Left ventricle myocardium superior (tissue), 1 donor: ENCODE data around the gene SRSF11. TPM values are rescaled to one million over a fixed set of nuclear protein-coding genes. Genes with fewer than 3 reads are reported as not detected.

ENCODE experiments used
- ATAC-seq: fragments of 200-7000 bp; cut with Tn5 transposase; one replicate; pipeline ENCODE4 v1.9.1; 2020; ENCODE audit warnings: mild to moderate bottlenecking, moderate library complexity
- DNase-seq: peaks from one replicate; pipeline ENCODE4 v3.0.0-alpha.2; 2020
- intact Hi-C: fragments of 100-400 bp; cut with micrococcal nuclease; formaldehyde crosslinking; loops from one replicate; pipeline ENCODE4 v1.11.0; 2022
- total RNA-seq: library from RNA; stranded (reverse); fragmentation: NEBNext Ultra II Directional; extraction: Animal tissue kit (Norgen Biotek cat#: 25700); gene quantifications from one replicate; pipeline ENCODE4 v1.2.1, GENCODE V29; 2021
- donor health status: DM: no; HTN: yes; CAD: no; lungs with severe emphysema.

The SRSF11 gene
- total RNA-seq, 1 donor from 2014 or later: 50.3 TPM

DNA sequence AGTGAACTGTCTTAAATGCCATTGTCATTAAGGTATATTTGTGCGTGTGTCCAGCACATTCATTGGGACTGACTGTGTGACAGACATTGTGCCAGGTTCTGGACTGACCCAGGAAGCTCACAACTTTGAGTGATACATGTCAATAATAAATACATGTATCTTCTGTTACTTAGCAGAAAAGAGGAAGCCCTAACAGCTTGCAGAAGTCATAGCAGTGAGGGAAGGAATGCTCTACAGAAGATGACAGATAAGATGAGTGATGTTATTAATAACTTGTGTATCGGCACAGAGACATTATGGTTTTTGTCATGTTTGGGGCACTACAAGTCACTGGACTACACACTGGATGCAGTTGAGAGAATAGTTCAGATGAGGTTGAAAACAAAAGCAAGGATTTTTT, 1.2 kb upstream of the SRSF11 start:
- no peak for DNase-seq
- no peak for ATAC-seq
- intact Hi-C loops: no loop called here

DNA sequence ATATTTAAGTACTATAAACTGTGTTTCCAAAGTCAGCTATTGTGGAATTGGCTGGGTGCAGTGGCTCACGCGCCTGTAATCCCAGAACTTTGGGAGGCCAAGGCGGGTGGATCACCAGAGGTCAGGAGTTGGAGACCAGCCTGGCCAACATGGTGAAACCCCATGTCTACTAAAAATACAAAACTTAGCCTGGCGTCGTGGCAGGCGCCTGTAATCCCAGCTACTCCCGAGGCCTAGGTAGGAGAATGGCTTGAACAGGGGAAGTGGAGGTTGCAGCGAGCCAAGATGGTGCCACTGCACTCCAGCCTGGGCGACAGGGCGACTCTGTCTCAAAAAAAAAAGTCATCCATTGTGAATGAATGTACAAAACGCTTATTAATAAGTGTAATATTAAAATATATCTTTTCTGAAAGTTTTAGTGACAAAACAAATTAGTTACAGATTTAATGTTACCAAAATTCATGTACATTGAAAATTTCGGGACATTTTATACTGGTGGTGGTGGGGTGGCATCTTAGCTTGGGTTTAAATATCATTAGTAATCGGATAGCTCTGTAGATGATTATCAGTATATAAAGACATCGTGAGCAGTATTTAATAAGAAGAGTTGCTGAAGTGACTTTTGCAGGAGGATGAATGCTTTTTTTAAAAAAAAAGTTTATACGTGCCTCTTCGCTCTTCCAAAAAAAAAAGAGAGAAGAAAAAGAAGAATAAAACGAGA, 503 bp upstream of the SRSF11 start:
- DNase-seq: no peak
- no peak for ATAC-seq
- intact Hi-C loops: no loop called here

- intact Hi-C loops: no loop called here
- DNase-seq: no peak
- ATAC-seq: no peak
These were observed 1.6 kb downstream of the SRSF11 start for GRCh38 chr1:70222716-70223235.

- ATAC-seq: no peak
- intact Hi-C loops: no loop called here
- DNase-seq: no peak
These were observed 3.8 kb downstream of the SRSF11 start for GRCh38 chr1:70224954-70225353.

DNA sequence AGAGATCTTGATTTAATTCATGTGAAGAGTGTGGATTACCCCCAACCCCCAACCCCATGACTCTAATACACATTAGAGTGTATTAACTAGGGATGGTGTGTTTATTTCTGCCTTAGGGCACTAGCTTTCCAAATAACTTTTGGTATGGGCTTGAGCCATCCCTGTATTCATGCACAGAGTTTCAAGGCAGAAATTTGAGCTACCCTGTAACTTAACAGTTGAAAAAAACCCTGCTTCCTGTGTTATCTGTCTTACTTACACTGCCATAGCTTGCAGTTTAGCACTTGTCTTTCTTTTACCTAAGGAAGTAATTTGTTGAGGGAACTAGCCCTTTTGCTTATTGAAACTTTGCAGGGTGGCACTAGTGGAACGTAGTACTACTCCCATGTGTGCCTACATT, 6.3 kb downstream of the SRSF11 start:
- intact Hi-C loops: no loop called here
- DNase-seq: no peak
- no peak for ATAC-seq

DNA sequence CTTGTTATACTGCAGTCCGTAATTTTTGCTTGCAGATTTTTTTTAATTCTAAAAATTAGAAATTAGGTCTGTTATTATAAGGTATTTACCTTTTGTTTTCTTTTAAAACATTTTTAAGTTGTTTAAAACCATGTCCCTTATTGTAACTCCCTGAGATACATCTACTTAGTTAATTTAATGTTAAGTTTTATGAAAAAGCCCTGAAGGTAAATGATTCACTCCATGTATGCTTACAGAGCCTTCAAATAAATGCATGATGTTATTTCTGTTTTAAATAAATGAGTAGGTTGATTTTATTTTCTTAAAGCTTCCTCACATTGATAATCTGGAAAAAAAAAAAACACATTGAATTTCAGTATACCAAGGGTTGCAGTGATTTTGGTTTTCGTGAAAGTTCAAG, 7.5 kb downstream of the SRSF11 start:
- ATAC-seq (no peak), DNase-seq (no peak)
- intact Hi-C loops: no loop called here

GRCh38 chr1:70231475-70231874, 10.3 kb downstream of the SRSF11 start:
- intact Hi-C loops: no loop called here
- ATAC-seq (no peak), DNase-seq (no peak)

- intact Hi-C loops: no loop called here
- DNase-seq (no peak), ATAC-seq (no peak)
These were observed 13.6 kb downstream of the SRSF11 start for GRCh38 chr1:70234733-70235132.

DNA sequence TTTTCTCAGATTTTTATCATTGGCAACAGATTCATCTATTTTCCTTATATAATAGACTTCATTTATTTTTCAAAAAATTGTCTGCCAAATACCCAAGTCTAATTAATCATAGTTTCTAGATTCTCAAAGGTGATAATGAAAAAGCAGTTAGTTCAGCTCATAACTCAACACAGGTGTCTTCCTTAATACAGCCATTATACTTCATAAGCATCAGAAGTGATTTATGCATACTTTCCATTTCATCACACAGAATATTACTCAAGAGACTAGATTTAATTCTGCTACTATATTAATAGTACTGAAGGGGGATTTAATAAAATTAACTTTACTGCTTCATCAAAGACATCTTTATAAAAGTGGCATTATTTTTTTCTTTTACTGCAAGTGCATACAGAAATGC, 18.8 kb downstream of the SRSF11 start:
- DNase-seq (no peak), ATAC-seq (no peak)
- intact Hi-C loops: no loop called here

- intact Hi-C loops: no loop called here
- no peak for ATAC-seq
- DNase-seq: no peak
These were observed 25.9 kb downstream of the SRSF11 start for GRCh38 chr1:70247122-70247521.

DNA sequence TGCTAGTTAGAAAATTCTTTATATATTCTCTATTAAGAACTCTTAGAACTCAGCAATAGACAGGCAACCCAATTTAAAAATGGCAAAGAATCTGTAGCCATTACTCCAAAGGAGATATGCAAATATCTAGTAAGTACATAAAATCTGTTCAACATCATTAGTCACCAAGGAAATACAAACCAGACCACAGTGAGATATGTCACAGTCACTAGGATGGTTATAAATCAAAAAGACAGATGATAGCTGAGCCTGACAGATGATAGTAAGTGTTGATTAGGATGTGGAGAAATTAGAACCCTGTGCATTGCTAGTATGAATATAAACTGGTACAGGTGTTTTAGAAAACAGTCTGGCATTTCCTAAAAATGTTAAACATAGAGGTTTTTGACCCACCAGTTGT, 26.6 kb downstream of the SRSF11 start:
- intact Hi-C loops: no loop called here
- ATAC-seq (no peak), DNase-seq (no peak)

GRCh38 chr1:70248729-70249128, 27.5 kb downstream of the SRSF11 start:
- DNase-seq (no peak), ATAC-seq (no peak)
- intact Hi-C loops: no loop called here

- no peak for DNase-seq
- intact Hi-C loops: no loop called here
- peak; percentile 81 for ATAC-seq
These were observed 35.5 kb downstream of the SRSF11 start for GRCh38 chr1:70256664-70257063.

DNA sequence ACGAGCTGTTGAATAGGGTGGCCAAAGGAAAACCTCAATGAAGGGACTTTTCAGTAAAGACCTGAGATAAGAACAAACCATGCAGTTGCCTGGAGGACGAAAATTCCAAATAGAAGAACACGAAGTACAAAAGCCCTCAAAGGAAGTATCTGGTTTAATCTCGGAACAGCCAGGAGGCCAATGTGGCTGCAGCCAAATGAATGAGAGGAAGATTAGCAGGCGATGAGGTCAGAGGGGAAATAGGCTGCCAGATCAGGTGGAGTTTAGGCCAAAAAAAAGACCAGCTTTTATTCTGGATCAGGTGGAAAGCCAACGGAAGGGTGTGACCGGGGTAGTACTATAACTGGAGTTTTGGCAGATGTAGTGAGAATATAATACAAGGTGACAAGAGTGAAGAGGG, 43.7 kb downstream of the SRSF11 start:
- peak; percentile 90 for ATAC-seq
- no peak for DNase-seq
- intact Hi-C loops: no loop called here

DNA sequence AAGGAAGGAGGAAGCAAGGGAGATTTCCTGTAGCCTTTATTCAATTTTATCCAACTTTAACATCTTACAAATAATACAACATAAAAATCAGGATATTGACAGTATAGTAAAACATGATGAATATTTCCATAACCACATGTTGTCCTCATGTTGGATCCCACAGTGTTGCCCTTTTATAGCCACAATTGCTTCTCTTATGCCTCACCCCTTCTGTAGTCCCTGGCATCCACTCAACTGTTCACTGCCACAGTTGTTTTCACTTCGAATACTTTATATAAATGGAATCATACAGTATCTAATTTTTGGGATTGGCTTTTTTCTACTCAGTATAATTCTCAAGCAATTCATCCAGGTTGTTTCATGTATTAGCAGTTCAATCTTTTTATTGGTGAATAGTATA, 44.8 kb downstream of the SRSF11 start:
- no peak for DNase-seq
- no peak for ATAC-seq
- intact Hi-C loops: no loop called here

DNA sequence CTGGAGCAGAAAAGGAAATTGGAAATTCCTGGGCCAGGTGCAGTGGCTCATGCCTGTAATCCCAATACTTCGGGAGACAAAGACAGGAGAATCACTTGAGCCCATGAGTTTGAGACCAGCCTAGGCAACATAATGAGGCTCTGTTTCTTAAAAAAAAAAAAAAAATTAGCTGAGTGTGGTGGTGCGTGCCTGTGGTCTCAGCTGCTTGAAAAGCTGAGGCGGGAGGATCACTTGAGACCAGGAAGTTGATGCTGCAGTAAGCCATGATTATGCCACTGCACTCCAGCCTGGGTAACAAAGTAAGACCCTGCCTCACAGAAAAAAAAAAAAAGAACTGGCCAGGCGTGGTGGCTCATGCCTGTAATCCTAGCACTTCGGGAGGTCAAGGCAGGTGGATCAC, 56.7 kb downstream of the SRSF11 start:
- intact Hi-C loops: no loop called here
- ATAC-seq (no peak), DNase-seq (no peak)

DNA sequence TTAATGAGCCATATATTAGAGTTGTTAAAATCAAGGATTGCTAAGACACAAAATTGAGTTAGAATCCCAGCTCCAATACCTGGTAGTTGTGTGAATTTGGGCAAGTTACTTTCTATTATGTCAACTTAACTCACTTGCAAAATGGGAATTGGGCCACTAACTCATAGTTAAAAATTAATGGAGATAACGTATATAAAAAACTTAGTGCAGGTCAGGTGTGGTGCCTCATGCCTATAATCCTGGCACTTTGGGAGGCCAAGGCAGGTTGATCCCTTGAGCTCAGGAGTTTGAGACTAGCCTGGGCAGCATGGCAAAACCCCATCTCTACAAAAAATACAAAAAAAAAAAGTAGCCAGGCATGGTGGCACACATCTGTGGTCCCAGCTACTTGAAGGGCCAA, 57.5 kb downstream of the SRSF11 start:
- DNase-seq (no peak), ATAC-seq (no peak)
- intact Hi-C loops: no loop called here

DNA sequence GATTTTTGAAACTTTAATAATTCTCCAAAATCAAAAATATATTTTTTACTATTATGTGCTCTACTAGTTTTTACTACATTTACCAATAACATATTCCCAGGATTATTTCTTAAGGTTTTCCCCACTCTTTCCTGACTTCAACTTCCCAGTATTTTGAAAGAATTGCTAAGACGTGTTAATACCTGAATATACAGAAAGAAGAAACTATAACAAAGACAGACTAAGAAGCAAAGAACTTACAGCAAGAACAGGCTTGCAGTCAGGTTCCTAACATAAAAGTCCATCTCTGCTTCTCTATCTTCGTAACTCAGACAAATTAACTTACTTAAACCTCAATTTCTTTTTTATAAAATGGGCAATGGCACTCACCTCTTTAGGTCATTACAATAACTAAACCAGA, 63.2 kb downstream of the SRSF11 start:
- no peak for ATAC-seq
- intact Hi-C loops: no loop called here
- no peak for DNase-seq

DNA sequence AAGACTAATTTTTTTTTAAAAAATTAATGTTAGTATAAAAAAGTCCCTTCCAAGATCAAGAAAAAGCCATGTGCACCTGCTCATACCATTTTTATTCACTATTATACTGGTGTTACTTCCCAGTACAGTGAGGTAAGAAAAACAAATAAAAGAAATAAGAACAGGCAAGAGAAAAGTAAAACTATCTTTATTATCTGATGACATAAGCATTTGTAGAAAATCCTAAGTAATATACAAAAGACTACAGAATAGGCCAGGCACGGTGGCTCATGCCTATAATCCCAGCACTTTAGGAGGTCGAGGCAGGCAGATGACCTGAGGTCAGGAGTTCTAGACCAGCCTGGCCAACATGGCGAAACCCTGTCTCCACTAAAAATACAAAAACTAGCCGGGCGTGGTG, 65.3 kb downstream of the SRSF11 start:
- ATAC-seq (no peak), DNase-seq (no peak)
- intact Hi-C loops: no loop called here

- intact Hi-C loops: no loop called here
- DNase-seq (no peak), ATAC-seq (no peak)
These were observed 67.0 kb downstream of the SRSF11 start for GRCh38 chr1:70288166-70288565.

GRCh38 chr1:70290218-70290617, 69.0 kb downstream of the SRSF11 start:
- intact Hi-C loops: no loop called here
- DNase-seq (no peak), ATAC-seq (no peak)
